ENCODE results near the gene C16orf92.

GRCh38 chr16:29988346-29989075 lies 34.5 kb upstream of the C16orf92 start:
- TF ChIP-seq, protein P1, sequence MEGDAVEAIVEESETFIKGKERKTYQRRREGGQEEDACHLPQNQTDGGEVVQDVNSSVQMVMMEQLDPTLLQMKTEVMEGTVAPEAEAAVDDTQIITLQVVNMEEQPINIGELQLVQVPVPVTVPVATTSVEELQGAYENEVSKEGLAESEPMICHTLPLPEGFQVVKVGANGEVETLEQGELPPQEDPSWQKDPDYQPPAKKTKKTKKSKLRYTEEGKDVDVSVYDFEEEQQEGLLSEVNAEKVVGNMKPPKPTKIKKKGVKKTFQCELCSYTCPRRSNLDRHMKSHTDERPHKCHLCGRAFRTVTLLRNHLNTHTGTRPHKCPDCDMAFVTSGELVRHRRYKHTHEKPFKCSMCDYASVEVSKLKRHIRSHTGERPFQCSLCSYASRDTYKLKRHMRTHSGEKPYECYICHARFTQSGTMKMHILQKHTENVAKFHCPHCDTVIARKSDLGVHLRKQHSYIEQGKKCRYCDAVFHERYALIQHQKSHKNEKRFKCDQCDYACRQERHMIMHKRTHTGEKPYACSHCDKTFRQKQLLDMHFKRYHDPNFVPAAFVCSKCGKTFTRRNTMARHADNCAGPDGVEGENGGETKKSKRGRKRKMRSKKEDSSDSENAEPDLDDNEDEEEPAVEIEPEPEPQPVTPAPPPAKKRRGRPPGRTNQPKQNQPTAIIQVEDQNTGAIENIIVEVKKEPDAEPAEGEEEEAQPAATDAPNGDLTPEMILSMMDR (conservative IDR thresholded peaks at IDR 0.05 in 1 of 2, IDR thresholded peaks at IDR 0.05 in 1 of 2; ENCODE audit: extremely low read depth in 1 of 2, insufficient read depth in 1 of 2, low read depth in 1 of 2, low read length in 2 of 2): no peak
- TF ChIP-seq EZH2 (IDR thresholded peaks at IDR 0.05; ENCODE audit: borderline replicate concordance, low read length): no peak
